ENCODE data around the gene DYSF.

GRCh38 chr2:71611781-71612527 is 158.6 kb downstream of the DYSF start:
- TF ChIP-seq CTCF (conservative IDR thresholded peaks at IDR 0.05; ENCODE audit: low read depth, low read length) = no peak
- TF ChIP-seq EZH2 (IDR thresholded peaks at IDR 0.05; ENCODE audit: borderline replicate concordance, low read depth, low read length, poor library complexity, severe bottlenecking) = no peak
